Natural killer cell treated with Interleukin-12 subunit alpha and Interleukin-12 subunit beta and Interleukin-15 and Interleukin-18, amount 100 ng/mL, for 72 hours (primary cell): ENCODE data around the gene TMEM222. TPM values are rescaled to one million over a fixed set of nuclear protein-coding genes. Genes with fewer than 3 reads are reported as not detected.

Experiments
- ATAC-seq, 2 donors: fragments of 150-1000 bp; cut with Tn5 transposase in 1 of 2; sonication (Bioruptor Pico), chemical (Tn5 transposase) in 1 of 2; 2 replicates each; pipeline ENCODE4 v1.10.0; 2021
- DNase-seq: peaks from one replicate; pipeline ENCODE4 v3.0.0; 2022; ENCODE audit warnings: low spot score
- H3K27ac Mint-ChIP-seq, 2 donors: 1 replicate in 1 of 2; 2 replicates in 1 of 2; pipeline ENCODE4 v1.8.0; 2022; ENCODE audit warnings: mixed read lengths in 2 of 2, mild to moderate bottlenecking in 1 of 2, moderate library complexity in 1 of 2
- H3K27me3 Mint-ChIP-seq, 2 donors: 1 replicate in 1 of 2; 2 replicates in 1 of 2; pipeline ENCODE4 v1.8.0; 2022; ENCODE audit warnings: mixed read lengths in 2 of 2
- H3K36me3 Mint-ChIP-seq: one replicate; pipeline ENCODE4 v1.8.0; 2022; ENCODE audit warnings: mixed read lengths
- H3K4me1 Mint-ChIP-seq, 2 donors: 1 replicate in 1 of 2; 2 replicates in 1 of 2; pipeline ENCODE4 v1.8.0; 2022; ENCODE audit warnings: low read depth in 2 of 2, mixed read lengths in 2 of 2, mild to moderate bottlenecking in 1 of 2
- H3K4me3 Mint-ChIP-seq: one replicate; pipeline ENCODE4 v1.8.0; 2022; ENCODE audit warnings: mixed read lengths
- H3K9me3 Mint-ChIP-seq: 2 replicates; pipeline ENCODE4 v1.8.0; 2022; ENCODE audit warnings: mixed read lengths
- total RNA-seq, 2 donors: library from RNA; stranded (reverse); gene quantifications; one replicate each; pipeline ENCODE4 v1.2.3, GENCODE V29; 2022

TMEM222 gene
- total RNA-seq, 2 donors from 2014 or later: 40.6 to 49.5 TPM

DNA sequence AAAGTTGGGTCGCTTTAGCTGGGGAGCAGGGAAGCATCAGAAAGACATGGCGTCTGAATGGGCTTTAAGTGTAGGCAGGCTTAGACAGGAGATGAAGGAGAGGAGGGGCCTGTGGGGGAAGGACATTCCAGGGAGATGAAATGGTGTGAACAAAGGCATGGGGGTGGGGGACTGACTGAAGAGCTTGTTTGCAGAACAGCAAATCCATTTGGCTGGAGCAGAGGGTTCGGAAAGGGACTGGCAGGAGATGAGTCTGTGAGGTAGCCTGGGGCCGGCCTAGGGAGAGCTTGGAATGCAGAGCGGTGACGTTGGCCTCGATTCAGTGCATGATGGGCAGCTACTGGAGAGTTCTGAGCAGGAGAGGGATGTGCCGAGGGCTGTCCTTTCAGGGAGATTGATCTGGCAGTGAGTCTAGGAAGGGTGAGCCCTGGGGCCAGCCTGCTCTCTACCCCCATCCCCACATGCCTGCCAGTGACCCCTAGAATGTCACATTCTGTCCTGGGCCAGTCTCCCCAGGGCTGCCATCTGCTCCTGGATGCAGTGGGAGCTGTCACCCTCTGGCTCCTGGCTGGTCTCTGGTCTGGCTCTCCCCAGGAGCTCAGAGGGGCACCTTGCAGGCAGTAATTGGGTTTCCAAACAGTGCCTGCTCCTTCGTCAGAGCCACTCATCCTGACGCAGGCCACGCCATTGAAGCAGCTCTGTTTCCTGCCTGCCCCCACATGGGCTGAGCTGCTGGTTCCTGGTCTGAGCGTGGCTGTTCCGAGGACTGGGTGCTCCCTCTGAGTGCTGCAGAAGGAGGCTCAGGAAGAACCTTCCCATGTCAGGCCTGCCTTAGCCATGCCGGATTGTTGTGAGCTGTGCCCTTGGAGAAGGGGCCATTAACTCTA, 22.3 kb upstream of the TMEM222 start:
- DNase-seq: no peak
- Mint-ChIP-seq H3K4me1 (no peaks in the 10 kb centered on the region), H3K27me3 (no peaks in the 10 kb centered on the region), H3K27ac (no peak overlapping the region), H3K9me3 (no peaks in the 10 kb centered on the region), H3K36me3 (no peaks in the 10 kb centered on the region), H3K4me3 (no peak overlapping the region)
- no peak for ATAC-seq

DNA sequence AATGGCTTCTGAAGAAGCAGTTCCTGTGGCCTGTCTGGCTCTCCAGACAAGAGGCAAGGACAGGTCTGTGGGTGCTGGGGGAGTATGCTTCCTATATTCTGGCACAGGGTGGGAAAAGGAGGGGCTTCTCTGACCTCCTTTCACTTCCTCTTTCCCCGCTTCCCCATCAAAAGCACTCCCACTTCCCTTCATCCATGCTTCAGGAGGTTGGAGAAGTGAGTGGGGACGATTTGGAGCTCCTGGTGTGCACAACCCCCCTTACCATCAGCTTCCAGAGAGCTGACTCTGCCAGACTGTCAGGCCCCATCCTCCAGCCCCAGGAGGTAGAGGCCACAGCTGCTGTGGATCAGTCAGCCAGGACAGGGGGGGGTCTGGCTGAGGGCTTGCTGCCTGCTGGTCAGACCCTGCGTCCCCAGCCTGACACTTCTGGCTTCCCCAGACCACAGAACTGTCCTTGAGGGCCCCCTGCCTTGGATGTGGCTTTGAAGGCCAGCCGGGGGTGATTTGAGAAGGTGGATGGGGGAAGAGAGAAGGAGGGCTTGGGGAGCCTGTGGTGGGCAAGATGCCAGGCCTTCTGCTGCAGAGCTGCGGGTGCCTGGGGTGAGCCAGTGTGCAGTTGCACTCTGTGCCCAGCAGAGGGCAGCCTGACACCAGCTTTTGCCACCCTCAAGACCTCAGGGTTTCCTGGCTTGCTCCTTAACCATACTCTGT, 21.5 kb upstream of the TMEM222 start:
- no peaks in the 10 kb centered on the region for H3K27me3 Mint-ChIP-seq
- H3K27ac Mint-ChIP-seq: no peak overlapping the region
- H3K9me3 Mint-ChIP-seq: no peaks in the 10 kb centered on the region
- no peaks in the 10 kb centered on the region for H3K4me1 Mint-ChIP-seq
- ATAC-seq (peak; percentile 77 to 89), DNase-seq (peak; percentile 71)
- no peak overlapping the region for H3K4me3 Mint-ChIP-seq
- H3K36me3 Mint-ChIP-seq: no peaks in the 10 kb centered on the region

DNA sequence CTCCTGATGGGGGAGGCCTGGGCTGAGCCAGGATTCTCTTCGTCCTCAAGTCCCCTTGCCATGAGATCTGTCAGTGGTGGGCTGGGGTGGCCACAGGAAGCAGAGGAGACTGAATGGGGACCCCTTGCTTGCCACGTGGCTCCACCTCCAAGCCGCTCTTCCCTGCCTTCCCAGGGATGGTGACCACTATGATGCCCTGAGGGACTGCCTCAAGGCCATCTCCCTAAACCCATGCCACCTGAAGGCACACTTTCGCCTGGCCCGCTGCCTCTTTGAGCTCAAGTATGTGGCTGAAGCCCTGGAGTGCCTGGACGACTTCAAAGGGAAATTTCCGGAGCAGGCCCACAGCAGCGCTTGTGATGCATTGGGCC, 20.9 kb upstream of the TMEM222 start:
- Mint-ChIP-seq H3K4me1 (no peaks in the 10 kb centered on the region), H3K36me3 (no peaks in the 10 kb centered on the region), H3K4me3 (no peak overlapping the region), H3K9me3 (no peaks in the 10 kb centered on the region), H3K27ac (no peak overlapping the region), H3K27me3 (no peaks in the 10 kb centered on the region)
- ATAC-seq (no peak), DNase-seq (no peak)

DNA sequence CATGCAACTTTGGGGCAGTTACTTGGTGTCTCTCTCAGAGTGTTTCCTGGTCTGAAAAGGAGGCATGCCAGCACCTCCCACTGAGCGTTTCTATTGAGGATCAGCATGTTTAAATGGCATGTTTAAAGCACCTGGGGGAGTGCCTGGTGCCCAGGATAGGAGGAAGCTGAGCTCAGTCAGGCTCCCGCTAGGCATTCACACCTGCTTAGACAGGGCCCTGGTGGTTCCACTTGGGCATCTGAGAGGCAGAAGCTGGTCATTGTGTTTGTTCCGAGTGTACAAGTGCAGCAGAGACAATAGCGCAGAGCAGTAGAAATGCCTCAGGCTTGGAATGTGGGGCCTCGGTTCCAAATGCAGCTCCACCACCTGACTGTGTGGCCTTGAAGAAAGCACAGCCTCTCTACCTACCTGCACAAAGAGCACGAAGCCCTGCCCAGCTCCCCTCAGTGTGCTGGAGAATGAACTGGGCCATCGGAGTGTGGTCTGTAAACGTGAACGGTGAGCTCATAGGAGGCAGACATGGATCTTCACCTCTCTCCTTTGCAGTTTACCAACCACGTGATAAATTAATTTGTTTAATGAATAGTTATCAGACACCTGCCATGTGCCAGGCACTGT, 20.3 kb upstream of the TMEM222 start:
- no peak for DNase-seq
- no peaks in the 10 kb centered on the region for H3K36me3 Mint-ChIP-seq
- no peak overlapping the region for H3K27ac Mint-ChIP-seq
- no peak overlapping the region for H3K4me3 Mint-ChIP-seq
- no peaks in the 10 kb centered on the region for H3K27me3 Mint-ChIP-seq
- no peaks in the 10 kb centered on the region for H3K9me3 Mint-ChIP-seq
- no peak for ATAC-seq
- no peaks in the 10 kb centered on the region for H3K4me1 Mint-ChIP-seq

DNA sequence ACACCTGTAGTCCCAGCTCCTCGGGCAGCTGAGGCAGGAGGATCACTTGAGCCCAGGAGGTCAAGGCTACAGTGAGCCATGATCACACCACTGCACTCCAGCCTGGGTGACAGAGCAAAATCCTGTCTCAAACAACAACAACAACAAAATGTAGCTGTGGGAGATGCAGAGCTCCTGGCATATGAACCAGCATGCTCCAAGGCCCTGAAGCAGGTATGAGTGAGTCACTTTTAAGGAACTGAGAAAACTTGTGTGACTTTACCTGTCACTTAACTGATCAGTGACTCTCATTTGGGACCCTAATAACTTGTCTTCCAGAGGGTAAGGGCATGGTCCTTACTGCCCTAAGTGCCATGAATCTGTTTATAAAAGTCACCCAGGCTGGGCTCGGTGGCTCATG, 19.4 kb upstream of the TMEM222 start:
- Mint-ChIP-seq H3K36me3 (no peaks in the 10 kb centered on the region), H3K4me1 (no peaks in the 10 kb centered on the region), H3K27me3 (no peaks in the 10 kb centered on the region), H3K4me3 (no peak overlapping the region), H3K9me3 (no peaks in the 10 kb centered on the region), H3K27ac (no peak overlapping the region)
- ATAC-seq: no peak
- no peak for DNase-seq

DNA sequence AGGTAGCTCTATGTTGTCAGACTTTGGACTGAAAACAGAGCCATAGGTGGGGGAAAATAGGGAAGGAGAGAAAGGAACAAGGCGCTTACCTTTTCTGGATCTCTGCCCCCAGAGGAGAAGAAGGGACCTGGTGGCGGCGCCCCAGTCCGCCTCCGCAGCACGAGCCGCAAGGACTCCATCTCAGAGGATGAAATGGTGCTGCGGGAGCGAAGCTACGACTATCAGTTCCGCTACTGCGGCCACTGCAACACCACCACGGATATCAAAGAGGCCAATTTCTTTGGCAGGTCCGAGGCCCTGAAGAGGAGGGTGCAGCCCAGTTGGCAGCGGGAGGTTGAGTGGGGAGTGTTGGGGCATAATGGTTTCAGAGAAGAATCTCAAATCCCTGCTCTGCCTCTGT, 18.5 kb upstream of the TMEM222 start:
- no peak for ATAC-seq
- Mint-ChIP-seq H3K9me3 (no peaks in the 10 kb centered on the region), H3K4me3 (no peak overlapping the region), H3K4me1 (no peaks in the 10 kb centered on the region), H3K36me3 (no peaks in the 10 kb centered on the region), H3K27ac (no peak overlapping the region), H3K27me3 (no peaks in the 10 kb centered on the region)
- no peak for DNase-seq

DNA sequence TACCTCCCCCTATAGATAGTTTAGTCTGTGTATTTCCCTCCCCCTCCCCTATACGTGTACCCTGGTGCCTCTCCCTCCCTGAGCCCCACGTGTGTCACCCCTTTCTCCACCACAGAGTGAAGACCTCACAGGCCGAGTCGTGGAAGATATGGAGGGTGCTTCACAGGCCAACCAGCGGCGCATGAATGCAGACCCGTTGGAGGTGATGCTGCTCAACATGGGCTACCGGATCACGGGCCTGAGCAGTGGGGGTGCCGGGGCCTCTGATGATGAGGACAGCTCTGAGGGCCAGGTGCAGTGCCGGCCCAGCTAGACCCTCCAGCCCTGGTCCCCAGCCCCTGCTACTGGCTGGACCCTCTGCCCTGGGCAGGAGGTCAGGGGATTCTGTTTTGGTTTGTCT, 15.9 kb upstream of the TMEM222 start:
- ATAC-seq: peak in 1 of 2 donors; percentile 60
- H3K27me3 Mint-ChIP-seq: no peaks in the 10 kb centered on the region
- H3K27ac Mint-ChIP-seq: no peak overlapping the region
- H3K36me3 Mint-ChIP-seq: no peaks in the 10 kb centered on the region
- no peak for DNase-seq
- H3K9me3 Mint-ChIP-seq: no peaks in the 10 kb centered on the region
- no peak overlapping the region for H3K4me3 Mint-ChIP-seq
- no peaks in the 10 kb centered on the region for H3K4me1 Mint-ChIP-seq

DNA sequence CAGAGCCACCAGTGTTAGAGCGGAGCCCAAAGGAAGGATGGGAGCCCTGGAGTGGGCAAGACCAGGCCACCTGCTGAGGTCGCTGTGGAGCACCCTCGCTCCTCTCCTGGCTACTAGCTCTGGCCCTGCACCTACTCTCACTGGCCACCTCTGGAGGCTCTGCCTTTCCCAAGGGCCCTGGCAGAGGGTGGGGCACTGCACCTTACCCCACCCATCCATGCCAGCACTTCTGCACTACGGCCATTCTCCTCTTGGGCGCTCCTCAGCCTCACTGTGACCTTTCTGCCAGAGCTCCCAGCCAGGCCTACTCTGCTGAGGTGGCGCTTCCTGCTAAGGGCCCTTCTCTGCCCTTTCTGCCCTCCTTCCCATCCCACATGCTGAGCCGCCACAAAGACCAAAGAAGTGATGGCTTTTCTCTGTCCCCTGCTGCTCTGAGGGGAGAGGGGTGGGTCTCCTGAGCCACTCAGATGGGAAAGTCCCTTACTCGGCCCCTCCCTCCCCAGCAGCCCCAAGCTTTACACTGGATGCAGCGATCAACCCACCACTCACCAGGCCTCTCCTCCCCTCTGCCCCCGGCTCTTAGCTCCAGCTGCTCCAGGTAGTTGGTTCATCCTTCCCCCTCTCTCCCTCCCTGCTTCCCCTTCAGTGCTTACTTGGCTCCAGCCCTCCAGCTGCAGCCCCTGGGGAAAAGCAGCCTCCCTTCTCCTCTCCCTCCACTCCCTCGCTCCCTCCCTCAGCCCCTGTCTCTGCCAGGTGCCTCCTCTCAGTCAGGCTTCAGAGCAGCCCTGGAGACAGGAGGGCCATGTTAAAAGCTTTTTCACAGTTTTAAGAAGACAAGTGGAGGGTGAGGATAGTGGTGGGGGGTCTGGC, 14.8 kb upstream of the TMEM222 start:
- DNase-seq: no peak
- Mint-ChIP-seq H3K27ac (no peak overlapping the region), H3K4me3 (no peak overlapping the region), H3K9me3 (no peaks in the 10 kb centered on the region), H3K4me1 (no peaks in the 10 kb centered on the region), H3K36me3 (no peaks in the 10 kb centered on the region), H3K27me3 (no peaks in the 10 kb centered on the region)
- ATAC-seq: peak; percentile 11 to 12

DNA sequence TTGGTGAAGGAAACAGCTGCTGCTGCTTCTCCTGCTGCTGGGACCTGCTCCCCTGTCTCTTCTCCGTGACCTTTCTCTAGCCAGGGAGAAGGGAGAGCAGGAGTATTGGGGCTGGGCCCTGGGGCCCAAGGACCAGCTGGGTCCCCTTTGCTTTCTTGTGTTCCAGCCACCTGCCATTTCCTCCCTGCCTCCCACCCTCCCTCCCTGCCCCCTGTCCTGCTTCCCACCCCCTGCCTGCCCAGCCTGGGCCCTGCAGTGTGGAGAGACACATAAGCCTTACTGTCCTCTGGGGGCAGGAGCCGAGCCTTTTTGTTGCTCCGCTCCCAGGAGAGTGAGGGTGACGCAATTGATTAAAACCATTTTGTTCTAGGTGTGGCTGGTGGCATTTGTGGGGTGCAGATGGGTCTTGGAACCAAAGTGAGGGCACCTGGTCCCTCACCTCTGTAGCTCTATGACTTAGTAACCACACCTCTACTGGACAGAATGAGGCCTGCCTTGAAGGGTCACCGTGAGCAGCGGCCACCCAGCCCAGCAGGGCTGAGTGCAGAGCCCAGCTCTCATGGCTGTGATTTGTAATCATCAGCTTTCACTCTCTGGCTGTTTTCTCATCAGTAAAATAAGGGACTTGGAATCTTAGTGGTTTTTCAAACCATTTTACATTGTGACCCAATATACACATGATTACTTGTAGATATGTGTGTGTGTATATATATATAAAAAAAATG, 13.9 kb upstream of the TMEM222 start:
- DNase-seq (no peak), ATAC-seq (no peak)
- Mint-ChIP-seq H3K4me3 (no peak overlapping the region), H3K9me3 (no peaks in the 10 kb centered on the region), H3K4me1 (no peaks in the 10 kb centered on the region), H3K27ac (no peak overlapping the region), H3K36me3 (no peaks in the 10 kb centered on the region), H3K27me3 (no peaks in the 10 kb centered on the region)

DNA sequence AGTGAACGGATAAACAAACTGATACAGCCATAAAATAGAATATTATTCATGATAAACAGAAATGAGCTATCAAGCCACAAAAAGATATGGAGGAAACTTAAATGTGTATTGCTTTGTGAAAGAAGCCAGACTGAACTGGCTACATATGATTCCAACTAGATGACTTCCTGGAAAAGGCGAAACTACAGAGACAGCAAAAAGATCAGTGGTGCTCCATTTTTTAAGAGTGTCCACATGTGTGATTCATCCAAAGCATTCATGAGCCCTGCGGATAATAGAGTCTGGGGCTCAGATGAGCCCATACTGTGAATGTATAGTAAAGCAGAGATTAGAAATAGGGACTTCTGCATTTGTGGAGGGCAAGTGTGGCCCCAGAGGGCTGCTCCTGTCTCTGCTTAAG, 7.8 kb upstream of the TMEM222 start:
- H3K9me3 Mint-ChIP-seq: no peaks in the 10 kb centered on the region
- no peaks in the 10 kb centered on the region for H3K4me1 Mint-ChIP-seq
- H3K27ac Mint-ChIP-seq: peak overlapping the region in 1 of 2 donors; percentile 33
- ATAC-seq: no peak
- no peaks in the 10 kb centered on the region for H3K36me3 Mint-ChIP-seq
- H3K4me3 Mint-ChIP-seq: no peak overlapping the region
- peaks cover 0 to 4% of the 10 kb centered on the region in 2 donors for H3K27me3 Mint-ChIP-seq
- DNase-seq: no peak

DNA sequence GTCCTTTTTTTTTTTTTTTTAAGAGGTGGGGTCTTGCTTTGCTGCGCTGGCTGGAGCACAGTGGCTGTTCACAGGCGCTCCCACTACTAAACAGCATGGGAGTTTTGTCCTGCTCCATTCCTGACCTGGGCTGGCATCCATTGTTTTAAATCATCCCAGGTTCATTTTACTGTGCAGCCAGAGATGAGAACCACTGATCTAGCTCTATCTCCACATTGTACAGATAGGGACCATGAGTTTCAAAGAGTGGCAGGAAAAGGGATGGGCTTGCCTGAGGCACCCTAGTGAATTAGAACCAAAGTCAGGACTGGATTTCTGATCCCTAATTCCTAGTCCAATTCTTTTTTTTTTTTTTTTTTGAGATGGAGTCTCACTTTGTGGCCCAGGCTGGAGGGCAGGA, 7.2 kb upstream of the TMEM222 start:
- ATAC-seq (no peak), DNase-seq (no peak)
- no peak overlapping the region for H3K27ac Mint-ChIP-seq
- no peaks in the 10 kb centered on the region for H3K9me3 Mint-ChIP-seq
- peaks cover 4 to 6% of the 10 kb centered on the region in 2 donors for H3K27me3 Mint-ChIP-seq
- H3K4me1 Mint-ChIP-seq: no peaks in the 10 kb centered on the region
- H3K4me3 Mint-ChIP-seq: no peak overlapping the region
- no peaks in the 10 kb centered on the region for H3K36me3 Mint-ChIP-seq

DNA sequence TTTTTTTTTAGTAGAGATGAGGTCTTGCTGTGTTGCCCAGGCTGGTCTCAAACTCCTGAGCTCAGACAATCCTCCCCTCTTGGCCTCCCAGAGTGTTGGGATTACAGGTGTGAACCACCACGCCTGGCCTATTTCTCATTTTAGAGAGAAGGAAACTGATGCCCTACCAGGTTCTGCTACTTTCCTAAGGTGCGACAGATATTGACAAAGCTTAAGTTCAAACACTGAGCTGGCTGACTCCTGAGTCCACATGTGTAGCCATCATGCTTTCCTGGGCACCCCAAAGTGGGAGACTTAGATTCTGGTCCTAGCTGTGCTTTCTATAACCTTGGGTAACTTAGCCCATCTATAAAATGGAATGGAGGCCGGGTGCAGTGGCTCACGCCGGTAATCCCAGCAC, 5.1 kb upstream of the TMEM222 start:
- no peak for DNase-seq
- no peaks in the 10 kb centered on the region for H3K36me3 Mint-ChIP-seq
- H3K9me3 Mint-ChIP-seq: no peaks in the 10 kb centered on the region
- H3K27me3 Mint-ChIP-seq: peaks cover 8% of the 10 kb centered on the region in 2 donors
- ATAC-seq: no peak
- no peak overlapping the region for H3K4me3 Mint-ChIP-seq
- no peaks in the 10 kb centered on the region for H3K4me1 Mint-ChIP-seq
- H3K27ac Mint-ChIP-seq: no peak overlapping the region

DNA sequence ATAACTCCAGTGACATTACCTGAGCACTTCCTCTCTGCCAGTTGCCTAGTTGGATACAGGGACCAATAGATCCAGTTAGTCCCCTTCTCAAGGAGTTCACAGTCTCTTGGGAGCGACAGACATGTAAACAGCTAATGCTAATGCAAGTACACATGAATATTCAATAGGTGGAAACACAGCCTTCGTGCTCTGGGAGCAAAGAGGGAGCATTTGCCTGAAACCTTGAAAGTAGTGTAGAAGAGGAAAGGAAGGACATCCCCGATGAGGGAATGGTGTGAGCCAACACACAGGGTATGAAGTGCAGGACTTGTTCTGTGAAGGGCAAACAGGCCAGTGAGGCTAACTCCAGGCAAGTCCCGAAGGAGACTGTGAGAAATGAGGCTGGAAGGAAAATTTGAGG, 3.8 kb upstream of the TMEM222 start:
- DNase-seq (peak; percentile 45), ATAC-seq (no peak)
- no peak overlapping the region for H3K27ac Mint-ChIP-seq
- no peak overlapping the region for H3K4me3 Mint-ChIP-seq
- H3K4me1 Mint-ChIP-seq: peaks cover 4 to 6% of the 10 kb centered on the region in 2 donors
- no peaks in the 10 kb centered on the region for H3K9me3 Mint-ChIP-seq
- peaks cover 8% of the 10 kb centered on the region in 2 donors for H3K27me3 Mint-ChIP-seq
- H3K36me3 Mint-ChIP-seq: no peaks in the 10 kb centered on the region
